HG02885 (cell line): ENCODE measurements around the gene PIK3R1.
A peak's percentile ranks its signal among the peaks of the same experiment; 100 is the strongest.

Experiments
- ATAC-seq: cut with Tn5 transposase; IDR thresholded peaks from one replicate; pipeline ENCODE4 v1.9.1; 2021; ENCODE audit warnings: mild to moderate bottlenecking; ENCODE audit not compliant: unreplicated experiment, poor library complexity

Gene PIK3R1

DNA sequence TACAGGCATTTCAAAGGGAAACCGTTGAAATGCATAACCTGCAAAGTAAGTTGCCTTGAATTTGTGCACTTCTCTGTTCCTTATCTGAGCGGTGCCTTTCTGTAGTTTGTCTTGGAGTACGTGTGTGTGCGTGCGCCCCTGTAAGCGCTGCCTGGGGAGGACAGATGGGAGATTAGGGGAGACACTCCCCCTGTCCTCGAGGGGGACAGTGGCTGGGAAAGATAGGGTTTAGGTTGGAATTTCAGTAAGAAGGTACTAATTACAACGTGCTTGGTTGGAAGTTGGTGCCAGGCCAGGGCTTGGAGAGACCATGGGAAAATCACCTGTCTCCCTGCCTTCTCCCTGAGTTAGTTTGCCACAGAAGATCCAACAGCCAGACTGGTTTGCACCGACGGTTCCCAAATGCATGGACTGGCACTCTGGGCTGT, 73.2 kb downstream of the PIK3R1 start:
- peak; percentile 13 for ATAC-seq

- no peak for ATAC-seq
These were observed 73.9 kb downstream of the PIK3R1 start for GRCh38 chr5:68289498-68289897.

- no peak for ATAC-seq
These were observed 74.7 kb downstream of the PIK3R1 start for GRCh38 chr5:68290260-68290674.

- no peak for ATAC-seq
These were observed 75.3 kb downstream of the PIK3R1 start for GRCh38 chr5:68290847-68291246.

- ATAC-seq, result no peak
These were observed 76.8 kb downstream of the PIK3R1 start for GRCh38 chr5:68292316-68292715.

GRCh38 chr5:68295772-68296171, 80.2 kb downstream of the PIK3R1 start:
- no peak for ATAC-seq

GRCh38 chr5:68296895-68297294, 81.3 kb downstream of the PIK3R1 start:
- ATAC-seq, result no peak

- ATAC-seq, result no peak
These were observed 82.1 kb downstream of the PIK3R1 start for GRCh38 chr5:68297656-68298055.

GRCh38 chr5:68298479-68298878, 82.9 kb downstream of the PIK3R1 start:
- no peak for ATAC-seq

DNA sequence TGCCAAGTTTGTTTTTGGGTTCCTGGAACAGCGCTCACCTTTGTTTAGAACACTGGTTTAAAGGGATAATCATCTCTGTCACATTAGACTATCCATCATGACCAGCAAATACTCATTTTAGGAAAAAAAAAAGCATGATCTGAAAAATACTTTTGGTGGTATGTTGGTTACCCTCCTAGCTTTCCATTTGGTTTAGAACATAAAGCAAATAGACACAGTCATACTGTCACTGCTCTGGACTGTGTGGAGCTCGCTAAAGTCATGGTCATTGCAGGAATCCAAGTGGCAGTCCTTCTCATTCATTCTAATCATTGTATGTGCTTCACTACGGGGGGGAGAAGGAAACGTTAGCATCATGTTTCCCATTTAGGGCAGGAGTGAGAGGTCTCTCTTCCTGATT, 83.5 kb downstream of the PIK3R1 start:
- no peak for ATAC-seq

- ATAC-seq, result no peak
These were observed 84.0 kb downstream of the PIK3R1 start for GRCh38 chr5:68299575-68299974.

DNA sequence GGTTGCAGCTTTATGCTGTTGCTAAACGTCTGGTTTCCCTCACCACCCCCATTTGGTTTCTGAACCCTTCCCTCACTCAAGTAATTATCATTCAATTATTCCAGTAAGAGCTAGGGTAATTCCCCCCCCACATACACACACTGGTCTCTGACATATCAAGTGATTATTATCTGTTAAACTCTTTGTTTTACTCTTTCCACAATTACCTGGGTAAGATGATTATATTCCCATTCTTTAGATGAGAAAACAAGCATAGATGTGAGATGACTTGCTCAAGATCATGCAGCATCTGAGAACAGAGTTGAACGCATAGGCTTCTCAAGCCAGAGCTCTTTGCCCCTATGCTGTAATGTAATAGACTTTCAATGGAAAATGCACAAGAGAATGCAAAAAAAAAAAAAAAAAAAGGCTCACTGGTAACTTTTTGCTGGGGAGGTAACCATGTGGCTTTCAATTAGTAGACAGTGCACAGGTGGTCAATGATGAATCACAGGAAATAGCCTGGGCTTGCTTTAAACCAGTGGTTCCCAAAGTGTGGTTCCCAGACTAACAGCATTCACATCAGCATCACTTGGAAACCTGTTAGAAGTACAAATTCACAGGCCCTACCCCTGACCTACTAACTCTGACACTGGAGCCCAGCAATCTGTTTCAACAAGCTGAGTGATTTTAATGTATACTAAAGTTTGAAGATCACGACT, 87.6 kb downstream of the PIK3R1 start:
- ATAC-seq, result no peak

DNA sequence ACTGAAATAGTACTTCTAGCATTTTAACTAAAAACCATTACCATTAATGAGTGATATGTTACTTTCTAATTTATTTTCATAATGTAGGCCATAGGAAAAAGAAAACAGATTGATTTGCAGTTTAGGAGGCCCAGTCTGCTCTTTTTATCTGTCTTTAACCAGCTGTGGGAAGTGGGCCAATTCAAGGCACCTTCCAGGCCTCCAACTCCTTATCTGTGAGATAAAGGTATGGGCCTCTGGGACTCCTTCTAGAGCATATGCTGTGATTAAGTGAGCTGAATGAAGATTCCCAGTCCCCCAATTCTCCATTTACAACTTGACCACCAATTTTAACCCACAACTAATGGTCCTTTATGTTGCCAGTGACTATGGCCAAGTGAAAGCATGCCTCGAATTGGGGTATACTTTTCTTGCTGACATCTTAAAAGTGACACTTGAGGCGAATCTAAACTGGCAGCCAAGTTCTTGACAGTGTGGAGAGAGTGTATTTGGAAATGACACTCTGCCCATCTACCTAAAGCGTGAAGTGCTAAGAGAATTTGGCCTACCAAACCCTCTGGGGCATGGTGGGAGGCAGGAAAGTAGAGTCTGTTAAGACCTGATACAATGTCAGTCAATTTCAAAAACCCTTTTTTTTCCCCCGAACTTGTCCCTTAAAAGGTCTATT, 88.3 kb downstream of the PIK3R1 start:
- ATAC-seq, result no peak

- no peak for ATAC-seq
These were observed 89.0 kb downstream of the PIK3R1 start for GRCh38 chr5:68304421-68305052.

- ATAC-seq, result no peak
These were observed 89.8 kb downstream of the PIK3R1 start for GRCh38 chr5:68305223-68305870.

DNA sequence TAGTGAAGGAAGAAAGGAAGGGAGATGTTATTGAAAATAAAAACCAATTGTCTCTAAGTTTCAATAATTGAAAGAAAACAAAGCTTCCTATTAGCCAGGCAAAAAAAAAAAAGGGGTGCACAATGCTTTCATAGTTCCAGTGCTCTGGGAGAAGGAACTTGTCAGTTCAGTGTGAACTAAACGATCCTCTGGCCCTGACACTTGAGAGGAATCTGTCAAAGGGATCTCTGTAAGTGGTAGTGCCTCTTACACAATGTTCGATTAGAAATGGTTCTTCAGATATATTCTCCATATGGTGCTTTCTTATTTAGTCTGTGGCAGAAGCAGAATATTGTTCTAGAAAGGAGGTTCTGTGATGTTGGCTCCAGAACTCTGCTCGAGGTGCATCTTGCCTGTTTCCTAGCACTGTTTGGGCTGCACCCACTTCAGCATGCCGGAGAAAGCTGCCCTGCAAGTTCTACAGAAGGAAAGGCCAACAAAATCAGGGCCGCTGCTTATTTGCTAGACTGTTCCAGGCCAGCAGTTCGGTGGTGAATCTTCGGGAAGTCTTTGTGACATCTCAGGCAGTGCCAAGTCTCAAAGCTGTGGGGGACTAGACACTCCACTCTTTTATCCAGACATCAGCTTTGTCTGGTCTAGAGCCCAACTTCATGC, 90.9 kb downstream of the PIK3R1 start:
- no peak for ATAC-seq

GRCh38 chr5:68313336-68313735, 97.8 kb downstream of the PIK3R1 start:
- no peak for ATAC-seq

DNA sequence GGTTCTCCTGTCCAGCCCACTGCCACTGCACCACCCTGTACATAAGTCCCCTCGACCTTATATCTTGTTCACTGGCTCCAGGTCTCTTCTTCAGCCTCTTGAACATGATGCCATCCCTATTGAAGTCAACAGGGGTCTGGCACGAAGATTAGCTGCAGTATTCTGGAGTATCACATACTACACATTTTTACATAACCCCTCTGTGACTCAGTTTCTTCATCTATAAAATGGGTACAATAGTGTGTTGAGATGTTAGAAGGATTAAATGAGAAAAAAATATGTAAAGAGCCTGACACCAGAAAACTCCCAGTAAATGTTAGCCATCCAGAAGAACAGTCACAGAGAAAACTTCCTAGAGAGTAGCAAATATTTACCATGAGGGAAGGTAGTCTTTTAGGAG, 98.9 kb downstream of the PIK3R1 start:
- ATAC-seq, result no peak

DNA sequence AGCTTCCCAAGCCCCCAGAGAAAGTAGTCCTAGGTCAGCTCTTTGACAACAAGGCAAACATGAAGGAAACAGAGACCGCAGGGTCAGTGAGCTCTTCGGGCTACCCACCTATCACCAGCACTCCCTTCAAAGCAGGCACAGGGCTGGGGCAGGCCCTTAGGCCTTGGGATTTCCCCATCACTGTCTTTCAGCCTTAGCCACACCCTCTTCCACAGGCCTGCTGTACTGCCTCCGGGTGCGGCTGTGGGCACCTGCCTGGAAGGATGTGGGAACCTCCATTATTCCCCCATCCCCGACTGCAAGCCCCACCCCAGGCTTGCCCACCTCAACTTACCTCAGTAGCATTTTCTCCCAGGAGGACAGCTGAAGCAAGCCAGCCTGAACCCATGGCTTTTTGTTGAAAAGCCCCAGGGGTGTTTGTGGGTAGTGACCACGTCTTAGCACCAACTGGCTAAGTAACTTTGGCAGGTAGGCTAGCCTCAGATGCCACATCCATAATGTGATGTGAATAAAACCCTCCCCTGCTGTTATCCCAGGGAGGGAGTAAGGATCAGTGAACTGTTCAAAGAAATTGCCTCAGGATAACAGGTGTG, 100.2 kb downstream of the PIK3R1 start:
- ATAC-seq, result peak; percentile 99

DNA sequence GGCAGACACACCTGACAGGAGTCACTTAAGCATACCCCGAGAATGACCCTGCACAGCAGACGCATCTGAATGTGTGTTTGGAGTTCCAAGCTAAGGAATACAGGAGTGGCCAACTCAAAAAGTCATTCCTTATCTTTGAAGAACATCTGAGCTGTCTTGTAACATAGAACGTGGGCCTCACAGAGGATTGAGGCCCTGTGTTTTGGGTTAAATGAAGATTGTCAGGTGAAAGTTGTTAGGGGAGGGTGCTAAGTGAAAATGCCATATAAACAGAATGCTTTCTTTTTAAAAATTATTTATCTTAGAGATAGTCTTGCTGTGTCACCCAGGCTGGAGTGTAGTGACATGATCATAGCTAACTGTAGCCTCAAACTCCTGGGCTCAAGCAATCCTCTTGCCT, 100.9 kb downstream of the PIK3R1 start:
- ATAC-seq, result no peak
